Stimulated activated CD4-positive, alpha-beta T cell treated with anti-CD3 and anti-CD28 coated beads, Interleukin-1b, Interleukin-23, amount 100 ng/mL, for 4 hours (primary cell): ENCODE data around the gene ZFP62.

Experiments used
- DNase-seq, 2 donors: peaks; one replicate each; pipeline ENCODE4 v3.0.0-alpha.2; 2020; ENCODE audit warnings: low read depth in 2 of 2

The ZFP62 gene

GRCh38 chr5:180810210-180810958 lies 50.7 kb downstream of the ZFP62 start:
- peak; percentile 94 to 98 for DNase-seq

DNA sequence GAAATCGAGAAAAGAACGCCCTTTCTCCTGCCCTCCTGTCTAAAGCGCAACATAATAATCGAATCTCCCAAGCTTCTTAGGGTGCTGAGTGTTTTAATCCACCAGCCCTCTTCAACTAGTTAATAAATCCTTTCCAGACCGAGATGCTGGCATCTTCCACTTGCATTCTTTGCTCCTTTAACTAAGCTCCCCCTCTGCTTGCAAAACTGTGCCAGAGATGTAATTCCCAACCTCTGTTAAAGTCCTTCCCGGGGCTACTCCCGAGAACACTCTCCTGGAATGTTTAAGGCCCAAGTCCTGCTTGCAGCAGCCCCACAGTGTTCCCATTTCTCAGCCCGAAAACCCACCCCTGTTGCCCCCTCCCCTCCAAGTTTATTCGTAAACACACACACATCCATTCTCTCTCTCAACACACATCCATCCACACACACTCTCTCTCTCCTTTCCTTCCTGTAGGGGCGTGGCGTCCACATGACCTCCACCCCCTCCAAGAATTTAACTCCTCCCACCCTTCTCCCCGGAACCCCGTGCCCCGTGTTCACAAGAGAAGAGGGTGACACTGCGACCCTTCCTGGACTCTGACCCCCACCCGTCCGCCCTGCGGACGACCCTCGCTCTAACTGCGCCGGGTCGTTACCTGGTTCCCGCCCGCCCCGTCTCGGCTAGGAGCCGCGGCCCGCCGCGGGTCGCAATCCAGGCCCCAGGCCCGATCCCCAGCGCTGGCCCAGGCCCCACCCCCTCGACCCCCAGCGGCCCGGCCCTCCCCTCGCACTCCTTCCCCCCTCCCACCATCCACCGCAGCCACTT lies 51.5 kb downstream of the ZFP62 start:
- DNase-seq = peak in 1 of 2 donors; percentile 87

DNA sequence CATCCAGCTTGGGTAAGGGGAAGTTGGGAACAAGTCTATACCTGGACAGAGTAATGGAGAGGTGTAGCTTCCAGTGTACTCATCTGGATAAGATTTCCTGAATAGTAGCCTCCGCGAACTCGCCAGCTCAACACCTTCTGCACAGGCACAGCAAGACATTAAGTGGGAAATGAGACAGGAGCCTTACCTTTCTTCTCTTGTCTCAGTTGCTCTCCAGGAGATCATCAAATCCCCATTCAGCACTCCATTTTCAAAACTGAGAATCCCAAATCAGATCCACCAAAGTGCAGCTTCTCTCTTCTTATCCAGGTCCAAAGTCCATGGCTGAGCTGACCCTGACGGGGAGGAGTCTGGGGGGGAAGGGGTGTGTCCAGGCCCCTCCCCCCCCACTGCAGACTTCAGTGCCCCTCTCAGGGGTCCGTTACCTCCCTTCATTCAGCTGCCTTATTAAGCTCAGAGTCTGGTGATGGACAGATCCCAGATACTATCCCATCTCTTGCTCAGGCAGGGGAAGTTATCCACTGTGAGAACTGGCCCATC lies 52.5 kb downstream of the ZFP62 start:
- DNase-seq = no peak

DNA sequence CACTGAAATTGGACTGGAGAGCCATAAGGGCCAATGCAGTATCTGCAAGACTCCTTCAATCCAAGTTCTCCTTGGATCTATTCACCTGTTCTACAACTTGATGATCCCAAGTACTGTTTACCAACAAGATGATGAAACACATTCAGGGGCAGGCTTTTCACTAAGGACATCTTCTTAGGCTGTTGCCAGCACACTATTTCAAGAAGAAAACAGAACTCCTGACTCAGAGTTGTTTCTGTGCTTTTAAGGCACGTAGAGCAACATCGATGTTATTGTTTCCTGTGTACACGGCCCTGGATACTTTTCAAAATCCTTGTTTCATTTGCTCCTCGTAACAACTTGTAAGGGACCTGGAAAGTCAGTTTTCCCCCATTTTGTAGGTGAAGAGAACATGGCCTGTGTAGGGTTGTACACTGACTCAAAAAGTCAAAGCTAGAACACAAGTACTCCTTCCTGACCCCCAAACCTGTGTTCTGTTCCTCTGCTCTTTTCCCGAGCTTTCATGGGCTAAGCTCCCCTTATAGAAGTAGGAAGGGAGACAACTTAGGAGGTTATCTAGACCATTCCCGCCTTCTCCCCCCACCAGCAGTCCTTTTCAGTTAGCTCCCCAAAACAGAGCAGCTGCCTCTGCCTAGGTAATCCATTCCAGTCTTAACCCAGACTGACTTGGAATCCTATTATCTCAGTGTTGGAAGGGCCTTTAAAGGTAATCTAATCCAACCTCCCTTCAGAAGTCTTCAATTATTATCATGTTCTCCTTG lies 53.2 kb downstream of the ZFP62 start:
- DNase-seq = no peak

GRCh38 chr5:180807046-180807445 lies 54.0 kb downstream of the ZFP62 start:
- DNase-seq = no peak

DNA sequence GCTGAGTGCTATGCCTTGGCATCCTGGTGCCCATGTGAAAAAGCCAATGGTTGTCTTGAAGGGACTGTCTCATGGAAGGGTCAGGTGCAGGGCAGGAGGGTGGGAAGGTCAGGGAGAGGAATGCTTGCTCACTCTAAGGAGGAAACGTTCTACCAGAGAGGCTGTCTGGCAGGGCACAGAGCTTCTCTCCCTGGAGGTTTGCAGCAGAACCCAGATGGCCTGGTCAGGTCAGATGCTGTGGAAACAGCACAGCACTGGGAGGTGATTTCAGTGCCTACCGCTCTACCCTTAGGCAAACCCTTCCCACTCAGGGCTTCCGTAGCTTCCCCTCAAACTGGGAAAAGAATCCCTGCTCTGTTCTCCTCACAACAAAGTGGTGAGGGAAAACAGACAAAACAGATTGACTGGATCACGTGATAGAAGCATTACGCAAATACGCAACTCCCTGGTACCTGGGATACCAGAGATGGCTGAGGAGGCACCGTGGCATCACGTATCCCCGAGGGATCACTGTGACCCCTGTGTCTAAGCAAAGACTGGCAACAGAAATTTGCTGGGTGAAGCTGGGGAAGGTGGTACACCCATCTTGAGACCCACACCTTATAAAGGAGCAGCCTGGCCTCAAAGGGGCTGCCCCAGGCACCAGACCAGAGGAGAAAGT lies 54.6 kb downstream of the ZFP62 start:
- no peak for DNase-seq

DNA sequence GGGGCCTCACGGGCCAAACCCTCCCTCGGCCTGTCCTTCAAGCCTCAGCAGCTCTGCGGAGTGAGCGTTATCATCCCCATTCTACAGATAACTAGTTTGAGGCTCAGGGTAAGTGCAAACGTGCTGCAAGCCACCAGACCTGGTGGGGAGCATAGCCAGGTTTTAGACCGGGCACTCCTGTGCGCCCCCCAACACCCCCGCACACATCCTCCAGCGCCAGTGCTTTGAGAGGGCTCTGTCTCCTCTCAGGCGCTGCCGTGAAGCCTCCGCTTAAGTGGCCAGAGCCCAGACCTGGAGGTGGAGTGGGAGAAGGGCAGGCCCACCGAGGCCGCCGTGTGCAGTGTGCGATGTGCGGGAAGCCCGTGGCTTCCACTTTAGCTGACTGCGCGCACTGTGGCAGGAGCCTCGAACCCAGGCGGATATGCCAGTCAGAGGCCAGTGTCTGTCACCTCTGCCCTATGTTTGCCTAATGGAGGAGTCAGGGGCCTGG lies 56.9 kb downstream of the ZFP62 start:
- no peak for DNase-seq

GRCh38 chr5:180803181-180804128 lies 57.6 kb downstream of the ZFP62 start:
- DNase-seq = peak; percentile 68 to 74

DNA sequence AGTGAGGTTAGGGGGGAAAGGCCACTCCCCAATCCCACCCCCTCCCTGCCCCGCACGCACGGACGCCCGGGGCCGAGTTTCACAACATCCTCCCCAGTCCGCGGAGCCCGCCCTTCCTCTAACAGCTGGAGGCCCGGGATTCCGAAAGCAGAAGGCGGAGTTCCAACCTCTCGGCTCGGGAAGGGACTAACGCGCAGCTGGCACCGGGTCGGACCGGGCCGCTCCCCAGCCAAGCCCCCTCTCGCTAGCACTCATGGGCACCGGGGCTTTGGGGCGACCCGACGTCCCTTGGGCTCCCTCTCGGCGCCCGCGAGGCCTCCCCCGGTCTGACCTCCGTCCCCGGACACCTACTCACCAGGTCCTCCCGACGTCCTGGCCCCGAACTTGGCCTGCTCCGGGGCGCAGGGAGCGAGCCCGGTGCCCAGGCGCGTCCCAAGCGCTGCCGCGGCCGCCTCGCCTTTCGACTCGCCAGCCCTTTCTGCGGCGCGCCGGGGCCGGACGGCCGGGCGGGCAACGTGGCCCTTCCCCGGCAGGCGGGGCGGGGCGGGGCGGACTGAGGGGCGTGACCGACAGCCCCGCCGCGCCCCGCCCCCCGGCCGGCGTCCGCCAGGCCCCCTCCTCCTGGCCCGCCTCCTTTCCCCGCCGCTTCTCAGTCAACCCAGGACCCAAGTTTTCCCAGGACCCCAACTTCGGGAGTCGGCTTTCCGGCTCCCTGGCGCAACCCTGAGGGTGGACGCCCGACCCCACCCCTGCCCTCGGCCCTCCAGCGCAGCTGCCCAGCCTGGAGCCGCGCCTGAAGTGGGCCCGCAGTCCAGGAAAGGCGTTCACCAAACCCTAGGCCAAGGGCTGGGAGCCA lies 58.5 kb downstream of the ZFP62 start, which contains the start of gene MGAT1:
Gene MGAT1, minus strand, starts transcription at position 482 of the 856 bp plus-strand sequence. CDS start 9,835 bp downstream, outside the sequence.
- peak; percentile 73 to 89 for DNase-seq

DNA sequence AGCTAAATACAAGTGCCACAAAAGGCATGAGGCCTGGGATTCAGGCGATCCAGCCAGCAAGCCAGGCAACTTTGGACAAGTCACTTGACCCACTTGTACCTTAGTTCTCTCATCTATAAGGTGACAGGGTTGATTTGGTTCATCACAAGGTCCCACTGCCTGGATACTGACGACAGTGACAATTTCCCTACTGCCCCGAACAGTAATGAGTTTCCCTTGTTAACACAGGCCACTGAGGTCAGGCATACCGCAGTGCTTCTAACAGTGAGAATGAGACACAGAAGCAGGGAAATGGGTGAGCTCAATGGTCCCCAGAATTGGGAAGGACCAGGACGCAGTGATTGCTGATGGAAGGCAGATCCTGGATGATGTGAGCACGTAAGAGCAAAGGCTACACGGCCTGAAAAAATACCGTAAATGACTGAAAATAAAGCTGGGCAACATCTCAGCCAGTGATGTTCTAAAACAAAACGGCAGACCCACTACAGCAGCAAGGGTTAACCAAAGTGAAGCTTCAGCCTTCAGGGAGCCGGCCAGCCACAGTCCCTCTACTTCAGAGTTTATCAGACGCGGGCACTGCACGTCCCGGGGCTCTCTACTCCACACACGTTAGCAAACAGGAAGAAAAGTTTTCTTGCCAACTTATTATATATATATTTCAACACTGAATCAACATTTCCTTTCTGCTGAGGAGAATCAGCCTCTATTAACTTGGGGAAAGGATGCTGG lies 59.3 kb downstream of the ZFP62 start:
- no peak for DNase-seq

GRCh38 chr5:180799902-180800801 lies 60.9 kb downstream of the ZFP62 start:
- DNase-seq = no peak

DNA sequence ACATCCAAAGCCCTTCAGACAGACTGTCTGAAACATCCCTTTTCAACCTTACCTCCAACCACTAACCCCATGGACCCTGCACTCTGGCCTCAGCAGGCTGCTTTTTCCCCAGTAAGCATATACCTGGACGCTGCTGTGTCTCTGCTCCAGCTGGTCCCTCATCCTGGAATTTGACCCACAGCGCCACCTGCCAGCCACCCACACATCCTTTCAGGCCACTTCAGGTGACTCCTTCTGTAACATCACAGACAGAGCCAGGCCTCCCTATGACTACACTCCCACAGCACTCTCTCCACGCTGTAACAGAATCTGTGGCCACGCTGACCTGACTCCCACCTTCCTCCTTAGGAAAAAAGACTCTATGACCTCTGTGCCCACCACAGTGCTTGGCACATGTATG lies 61.9 kb downstream of the ZFP62 start:
- no peak for DNase-seq

- no peak for DNase-seq
Measured at GRCh38 chr5:180798193-180798592, 62.9 kb downstream of the ZFP62 start.
